Hepatocyte (in vitro differentiated cells): ENCODE results near the gene FAM217A. TPM values are rescaled to one million over a fixed set of nuclear protein-coding genes. Genes with fewer than 3 reads are reported as not detected.
"Not testable (repeated sequence)": the region's sequence is repeated elsewhere in the genome, so short reads cannot be mapped to it uniquely, and the experiment has no call there.

ENCODE experiments used
- DNase-seq: peaks from one replicate; pipeline ENCODE4 v3.0.0-alpha.2; 2016; ENCODE audit warnings: low spot score
- H2AFZ ChIP-seq: fragments of 200-600 bp; sonication (generic); 2 replicates; pipeline ENCODE4 v1.6.0; 2016; ENCODE audit warnings: antibody characterized with exemption, mild to moderate bottlenecking
- H3K27ac ChIP-seq: fragments of 200-600 bp; sonication (generic); 2 replicates; pipeline ENCODE4 v1.5.1; 2016; ENCODE audit warnings: mild to moderate bottlenecking
- H3K27me3 ChIP-seq: fragments of 200-600 bp; sonication (generic); 2 replicates; pipeline ENCODE4 v1.6.1; 2016
- H3K36me3 ChIP-seq: fragments of 200-600 bp; sonication (generic); replicated peaks from 2 replicates; pipeline ENCODE4 v1.5.1; 2016; ENCODE audit warnings: low read depth; ENCODE audit not compliant: insufficient read depth
- H3K4me1 ChIP-seq: fragments of 200-600 bp; sonication (generic); 2 replicates; pipeline ENCODE4 v1.5.1; 2016; ENCODE audit warnings: mild to moderate bottlenecking, moderate library complexity; ENCODE audit not compliant: insufficient read depth
- H3K4me2 ChIP-seq: fragments of 200-600 bp; sonication (generic); 2 replicates; pipeline ENCODE4 v1.6.0; 2016
- H3K4me3 ChIP-seq: fragments of 200-600 bp; sonication (generic); 2 replicates; pipeline ENCODE4 v1.5.1; 2016; ENCODE audit warnings: mild to moderate bottlenecking
- H3K79me2 ChIP-seq: fragments of 200-600 bp; sonication (generic); 2 replicates; pipeline ENCODE4 v1.6.0; 2017; ENCODE audit warnings: mild to moderate bottlenecking
- H3K9me2 ChIP-seq: fragments of 200-600 bp; sonication (generic); replicated peaks from 2 replicates; pipeline ENCODE4 v1.6.0; 2017; ENCODE audit warnings: mild to moderate bottlenecking; ENCODE audit not compliant: insufficient read depth
- H3K9me3 ChIP-seq: fragments of 200-600 bp; sonication (generic); 2 replicates; pipeline ENCODE4 v1.5.1; 2016; ENCODE audit warnings: low read depth, mild to moderate bottlenecking
- H4K20me1 ChIP-seq: fragments of 200-600 bp; sonication (generic); 2 replicates; pipeline ENCODE4 v1.6.0; 2016; ENCODE audit warnings: mild to moderate bottlenecking; ENCODE audit not compliant: insufficient read depth, poor library complexity, severe bottlenecking
- CTCF ChIP-seq: fragments of 200-600 bp; sonication (generic); IDR thresholded peaks from 2 replicates; pipeline ENCODE4 v1.5.1; 2016; ENCODE audit warnings: antibody characterized with exemption, mild to moderate bottlenecking; ENCODE audit not compliant: poor library complexity
- EZH2 ChIP-seq: fragments of 200-600 bp; sonication (generic); IDR thresholded peaks from 2 replicates; pipeline ENCODE4 v1.6.1; 2016; ENCODE audit warnings: antibody characterized with exemption, mild to moderate bottlenecking, borderline replicate concordance
- EZH2phosphoT487 ChIP-seq: fragments of 200-600 bp; sonication (generic); IDR thresholded peaks from one replicate; pipeline ENCODE4 v1.6.1; 2018; ENCODE audit warnings: antibody characterized with exemption, mild to moderate bottlenecking, low read depth, moderate library complexity; ENCODE audit not compliant: unreplicated experiment, severe bottlenecking
- WGBS: methylation state at CpG from one replicate; pipeline ENCODE4 v1.1.6; 2016; ENCODE audit warnings: low lambda C conversion rate; ENCODE audit errors: missing lambda C conversion rate; 5-methylcytosine and 5-hydroxymethylcytosine counted together
- polyA plus RNA-seq: library from polyadenylated mRNA; unstranded; fragments of >200 nt; fragmentation: Nextera tagmentation; extraction: Ambion mirVana; gene quantifications from 2 replicates; pipeline ENCODE4 v1.2.1, GENCODE V29; 2016
- total RNA-seq: library from RNA; depleted of rRNA; stranded (reverse); fragments of >200 nt; gene quantifications from 2 replicates; pipeline ENCODE4 v1.2.3, GENCODE V29; 2014

The FAM217A gene
- total and polyA plus RNA-seq, 2 experiments from 2014 or later = not detected

DNA sequence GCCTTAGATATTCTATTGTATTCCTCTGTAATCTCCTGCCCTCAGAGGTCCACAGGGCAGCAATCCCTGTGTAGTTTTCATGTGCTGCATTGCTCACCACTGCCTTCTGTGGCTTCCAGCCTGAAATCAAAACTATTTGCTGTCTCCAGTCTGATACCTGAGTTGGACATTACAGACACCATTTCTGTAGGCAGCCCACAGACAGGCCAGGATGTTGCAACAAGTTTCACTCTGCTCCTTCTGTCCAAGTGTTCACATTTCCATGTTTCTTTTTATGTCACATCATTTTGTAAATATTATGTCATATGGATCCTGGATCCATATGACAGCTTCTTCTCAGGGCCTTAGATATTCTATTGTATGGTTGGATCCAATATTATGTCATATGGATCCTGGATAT is 34.7 kb upstream of the FAM217A start:
- no peaks in the 10 kb centered on the region for H3K9me3 ChIP-seq
- no peaks in the 10 kb centered on the region for H3K9me2 ChIP-seq
- no peak overlapping the region for H3K4me3 ChIP-seq
- no peak for TF ChIP-seq EZH2
- no peak for TF ChIP-seq EZH2phosphoT487
- TF ChIP-seq CTCF = no peak
- no peaks in the 10 kb centered on the region for H3K27me3 ChIP-seq
- peaks cover 17% of the 10 kb centered on the region for H3K4me1 ChIP-seq
- H3K4me2 ChIP-seq = no peak overlapping the region
- H3K27ac ChIP-seq = no peak overlapping the region
- no peaks in the 10 kb centered on the region for H3K79me2 ChIP-seq
- H4K20me1 ChIP-seq = no peaks in the 10 kb centered on the region
- no peak overlapping the region for H2AFZ ChIP-seq
- H3K36me3 ChIP-seq = no peaks in the 10 kb centered on the region
- no peak for DNase-seq

- Histone ChIP-seq H3K27ac (no peak overlapping the region), H3K79me2 (no peaks in the 10 kb centered on the region), H2AFZ (no peak overlapping the region), H3K4me1 (peaks cover 19% of the 10 kb centered on the region), H3K9me2 (no peaks in the 10 kb centered on the region), H3K36me3 (no peaks in the 10 kb centered on the region), H3K4me2 (no peak overlapping the region), H3K27me3 (no peaks in the 10 kb centered on the region), H4K20me1 (no peaks in the 10 kb centered on the region), H3K4me3 (no peak overlapping the region), H3K9me3 (no peaks in the 10 kb centered on the region)
- no peak for DNase-seq
- no peak for TF ChIP-seq EZH2
- TF ChIP-seq EZH2phosphoT487 = no peak
- TF ChIP-seq CTCF = no peak
- 93% methylated on average over 3 of the region's 3 CpGs for WGBS
Measured at GRCh38 chr6:4112366-4112765, 33.4 kb upstream of the FAM217A start.

DNA sequence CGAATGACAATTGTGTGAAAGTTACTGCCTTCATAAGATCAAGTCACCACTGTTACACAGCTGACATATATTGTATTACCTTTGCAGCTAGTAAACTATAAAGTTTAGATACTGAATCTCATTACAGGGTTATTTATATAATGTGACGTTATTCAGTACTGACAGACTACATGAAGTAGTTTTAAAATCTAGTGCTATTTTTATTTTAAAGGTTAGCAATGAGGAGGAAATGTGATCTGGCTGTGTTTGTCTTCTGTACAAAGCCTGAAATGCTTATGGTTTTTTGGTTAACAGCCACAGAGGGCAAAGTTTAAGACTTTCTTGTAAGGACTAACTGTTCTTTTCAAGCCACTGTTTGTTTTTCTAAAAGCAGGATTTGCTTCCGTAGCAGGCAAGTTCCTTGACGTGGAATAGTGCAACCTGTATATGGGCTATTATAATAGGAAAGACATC is 30.5 kb upstream of the FAM217A start:
- Histone ChIP-seq H3K4me1 (peaks cover 19% of the 10 kb centered on the region), H3K27ac (peak overlapping the region; percentile 44), H3K4me2 (peak overlapping the region; percentile 50)
- WGBS = 32% methylated on average over 4 of the region's 4 CpGs
- DNase-seq, H3K36me3 ChIP-seq, H3K9me2 ChIP-seq, H3K27me3 ChIP-seq, H3K9me3 ChIP-seq, H3K4me3 ChIP-seq, H3K79me2 ChIP-seq, H4K20me1 ChIP-seq, H2AFZ ChIP-seq: not testable (repeated sequence)

DNA sequence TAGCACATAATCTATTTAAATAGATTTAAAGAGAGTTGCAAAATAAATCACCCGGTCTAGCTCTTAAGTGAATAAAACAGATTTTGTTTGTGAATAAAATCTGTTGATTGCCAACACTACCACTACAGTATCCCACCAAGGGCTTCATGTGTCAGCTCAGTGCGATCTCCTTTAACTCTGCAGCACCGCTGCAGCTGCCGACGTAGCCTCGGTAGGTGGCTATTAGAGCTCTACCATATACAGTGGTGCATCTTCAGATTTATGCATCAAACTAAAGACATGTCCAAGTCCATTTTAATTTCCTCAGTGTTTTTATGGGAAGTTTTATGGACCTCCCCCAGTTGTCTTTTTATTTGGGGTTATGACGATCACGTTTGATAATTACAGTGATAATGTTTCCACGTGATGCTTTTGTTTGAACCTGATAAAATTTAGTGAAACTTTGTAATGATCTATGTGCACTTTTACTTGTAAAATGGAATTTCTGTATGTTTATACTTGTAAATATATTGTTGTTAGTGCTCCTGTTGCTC is 29.7 kb upstream of the FAM217A start:
- Histone ChIP-seq H3K27ac (peak overlapping the region; percentile 44), H4K20me1 (no peaks in the 10 kb centered on the region), H3K9me2 (no peaks in the 10 kb centered on the region), H3K4me3 (no peak overlapping the region), H3K4me1 (peaks cover 19% of the 10 kb centered on the region), H3K79me2 (no peaks in the 10 kb centered on the region), H3K36me3 (no peaks in the 10 kb centered on the region), H3K27me3 (no peaks in the 10 kb centered on the region), H3K4me2 (no peak overlapping the region), H2AFZ (no peak overlapping the region), H3K9me3 (no peaks in the 10 kb centered on the region)
- 70% methylated on average over 9 of the region's 9 CpGs for WGBS
- TF ChIP-seq CTCF (no peak), EZH2phosphoT487 (no peak), EZH2 (no peak)
- DNase-seq = no peak
